T-helper 1 cell treated with Interleukin-12 subunit alpha and Interleukin-12 subunit beta and Interleukin-4 antibody, amounts not matched to agents 30 ng/mL and 1 ng/mL, for 36 hours (primary cell): ENCODE data around the gene RRH. TPM values are rescaled to one million over a fixed set of nuclear protein-coding genes. Genes with fewer than 3 reads are reported as not detected.
"Not testable (repeated sequence)": the region's sequence is repeated elsewhere in the genome, so short reads cannot be mapped to it uniquely, and the experiment has no call there.

Experiments used
- intact Hi-C: fragments of 100-400 bp; cut with micrococcal nuclease; formaldehyde crosslinking; loops from one replicate; pipeline ENCODE4 v1.15.1; 2024
- total RNA-seq: library from RNA; stranded (reverse); gene quantifications from 2 replicates; pipeline ENCODE4 v1.2.3, GENCODE V29; 2022

Gene RRH, protein sequence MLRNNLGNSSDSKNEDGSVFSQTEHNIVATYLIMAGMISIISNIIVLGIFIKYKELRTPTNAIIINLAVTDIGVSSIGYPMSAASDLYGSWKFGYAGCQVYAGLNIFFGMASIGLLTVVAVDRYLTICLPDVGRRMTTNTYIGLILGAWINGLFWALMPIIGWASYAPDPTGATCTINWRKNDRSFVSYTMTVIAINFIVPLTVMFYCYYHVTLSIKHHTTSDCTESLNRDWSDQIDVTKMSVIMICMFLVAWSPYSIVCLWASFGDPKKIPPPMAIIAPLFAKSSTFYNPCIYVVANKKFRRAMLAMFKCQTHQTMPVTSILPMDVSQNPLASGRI
- 0.15 TPM in 1 of 2 replicates, not detected in the other for total RNA-seq

DNA sequence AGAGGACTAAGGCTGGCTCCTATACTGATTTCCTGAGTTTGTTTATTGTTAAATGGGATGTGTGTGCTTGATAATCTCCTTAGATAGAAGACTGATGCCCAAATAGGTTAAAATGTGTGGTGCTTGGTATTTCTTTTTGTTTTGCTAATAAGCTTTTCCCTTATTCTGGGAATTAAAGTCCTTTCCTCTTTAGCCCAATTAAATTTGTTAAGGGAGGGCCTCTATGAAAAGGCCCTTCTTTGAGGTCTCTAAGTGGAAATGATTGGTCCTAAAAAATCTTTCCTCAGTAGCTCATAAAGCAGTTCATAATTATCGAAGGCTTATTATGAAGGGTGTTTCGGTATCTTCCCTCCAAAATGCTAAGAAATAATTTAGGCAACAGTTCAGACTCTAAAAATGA lies at the start of gene RRH:
TSS of gene RRH (plus strand) at position 301 of the 400 bp plus-strand sequence. CDS start at position 357, 56 bp downstream.
- intact Hi-C loops = loop anchor here (5.0 to 10.0 kb wide), 2 partner anchors 150 to 993 kb away; no protein-coding TSS in a partner anchor

DNA sequence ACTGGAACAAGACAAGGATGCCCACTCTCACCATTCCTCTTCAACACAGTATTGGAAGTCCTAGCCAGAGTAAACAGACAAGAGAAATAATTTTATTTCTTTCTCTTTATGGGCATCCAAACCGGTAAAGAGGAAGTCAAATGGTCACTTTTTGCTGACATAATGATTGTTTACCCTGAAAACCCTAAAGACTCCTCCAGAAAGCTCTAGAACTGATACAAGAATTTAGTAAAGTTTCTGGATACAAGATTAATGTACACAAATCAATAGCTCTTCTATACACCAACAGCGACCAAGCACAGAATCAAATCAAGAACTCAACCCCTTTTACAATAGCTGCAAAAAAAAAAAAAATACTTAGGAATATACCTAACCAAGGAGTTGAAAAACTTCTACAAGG lies 45.7 kb upstream of the RRH start:
- intact Hi-C loops = not testable (repeated sequence)

DNA sequence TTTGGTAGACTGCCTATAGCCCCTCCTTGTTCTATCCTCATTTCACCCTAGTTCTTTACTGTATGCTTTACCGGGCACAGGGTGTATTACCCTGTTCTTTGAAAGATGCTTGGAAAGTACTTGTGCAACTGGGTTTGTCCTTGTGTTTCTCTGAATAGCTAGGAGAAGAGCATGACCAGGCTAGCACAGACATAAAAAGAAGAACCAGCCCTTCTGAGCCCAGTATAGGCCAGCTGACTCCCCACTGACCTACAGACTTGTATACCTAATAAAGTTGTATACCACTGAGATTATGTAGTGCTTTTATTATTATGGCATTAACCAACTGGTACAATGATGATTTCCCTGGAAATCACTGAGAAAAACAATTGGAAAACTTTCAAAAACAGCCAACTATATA lies 40.9 kb upstream of the RRH start:
- intact Hi-C loops = no loop called here

DNA sequence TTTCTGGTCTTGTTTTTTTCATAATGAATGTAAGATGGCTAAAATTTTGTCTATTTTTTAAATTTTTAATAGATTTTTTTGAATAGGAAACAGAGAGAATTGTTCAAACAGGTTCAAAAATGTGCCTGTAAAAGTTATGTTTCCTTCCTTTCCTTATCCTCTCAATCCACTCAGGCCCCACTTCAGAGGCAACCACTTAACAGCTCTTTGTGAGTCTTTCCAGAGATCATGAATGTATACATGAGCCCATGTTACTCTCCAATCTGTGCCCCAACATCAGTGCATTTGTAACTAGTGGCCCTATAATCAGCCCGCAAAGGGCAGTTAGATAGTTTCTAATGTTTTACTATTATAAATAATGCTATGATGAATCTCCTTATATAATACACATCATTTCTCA lies 40.0 kb upstream of the RRH start:
- intact Hi-C loops = no loop called here

DNA sequence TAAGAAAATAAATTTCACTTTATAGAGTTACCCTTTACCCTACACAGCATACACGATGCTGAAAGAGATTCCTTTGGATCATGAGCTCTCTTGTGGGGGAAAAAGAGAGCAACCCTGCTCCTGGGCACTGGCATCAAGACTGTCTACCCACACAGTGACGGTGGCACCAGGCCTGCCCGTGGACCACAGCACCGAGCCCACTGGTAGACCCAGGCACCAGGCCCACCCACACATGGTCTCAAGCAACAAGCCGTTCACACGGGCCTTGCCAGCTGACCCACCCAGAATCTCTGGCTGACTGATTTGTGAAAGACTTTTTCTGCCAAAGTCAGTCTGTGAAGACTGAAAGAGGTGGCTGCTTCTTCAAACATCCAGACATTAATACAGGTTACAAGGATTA lies 32.7 kb upstream of the RRH start:
- intact Hi-C loops = no loop called here

DNA sequence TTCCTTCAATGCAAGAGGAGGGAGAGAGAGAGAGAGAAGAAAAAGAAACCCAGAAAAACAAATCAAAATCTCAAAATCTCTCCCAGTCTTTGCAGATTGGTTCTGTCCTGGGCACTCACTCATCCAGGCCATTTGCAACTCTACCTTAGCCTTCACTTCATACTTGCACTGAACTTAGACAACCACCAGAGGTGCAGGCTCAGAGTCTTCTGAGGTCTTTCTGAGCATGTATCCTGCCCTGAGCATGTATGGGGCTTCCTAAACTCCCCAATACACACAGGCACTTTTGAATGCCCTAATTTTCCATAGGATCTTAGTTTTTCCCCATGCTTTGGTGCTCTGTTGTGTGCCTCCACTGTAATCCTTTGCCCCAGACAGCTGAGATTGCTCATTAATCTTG lies 28.9 kb upstream of the RRH start:
- intact Hi-C loops = no loop called here

DNA sequence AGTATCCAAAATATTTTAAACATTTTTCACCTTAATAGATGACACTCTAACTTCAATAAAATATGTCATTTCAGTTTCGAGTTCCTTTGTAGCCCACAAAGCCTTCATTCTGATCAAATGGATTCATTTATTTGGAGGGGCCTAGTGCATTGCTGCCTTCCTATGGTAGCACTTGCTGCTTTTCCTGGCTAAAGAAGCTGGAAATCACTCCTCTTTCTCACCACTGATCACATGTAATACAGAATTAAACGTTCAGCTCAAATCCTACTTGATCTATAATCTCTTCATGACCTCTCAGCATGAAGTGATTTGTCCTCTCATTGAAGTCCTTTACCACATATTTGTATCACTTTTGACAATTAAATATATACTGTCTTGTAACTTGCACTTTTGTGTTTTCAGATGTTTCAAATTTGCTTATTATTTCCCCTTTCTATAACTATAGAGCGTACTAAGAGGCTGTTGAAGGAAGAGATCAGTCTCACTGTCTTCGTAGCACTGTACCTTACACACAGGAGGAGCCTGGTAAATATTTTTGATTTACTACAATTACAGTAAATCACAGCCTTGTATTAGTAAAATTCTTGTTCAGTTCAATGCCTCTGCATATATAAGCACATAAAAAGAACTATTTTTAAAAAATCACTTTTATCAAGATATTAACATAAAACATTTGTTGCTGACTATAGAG lies 26.5 kb upstream of the RRH start:
- intact Hi-C loops = no loop called here

DNA sequence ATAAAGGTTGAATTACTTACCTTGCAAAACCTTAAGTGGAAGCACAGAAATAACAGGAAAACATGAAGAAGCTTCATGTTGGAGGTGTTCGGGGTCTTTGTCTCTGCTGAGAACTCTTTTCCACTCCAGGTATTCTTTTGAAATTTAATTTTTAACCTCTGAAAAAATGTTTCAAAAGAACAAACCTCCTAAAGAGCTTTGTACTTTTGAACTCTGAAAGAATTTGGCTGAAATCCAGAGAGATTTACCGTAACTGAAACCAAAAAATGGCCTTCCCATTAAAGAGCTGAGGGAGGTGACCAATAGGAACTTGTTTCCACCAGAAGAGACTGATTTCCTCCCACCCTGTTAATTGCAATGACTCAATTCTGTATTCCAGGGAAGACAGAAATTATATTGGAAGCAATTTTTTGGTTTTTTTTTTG lies 25.9 kb upstream of the RRH start, which contains the start of gene CFI:
TSS of gene CFI (minus strand) at position 105 of the 425 bp plus-strand sequence. CDS start at position 77, 28 bp downstream.
- intact Hi-C loops = no loop called here

DNA sequence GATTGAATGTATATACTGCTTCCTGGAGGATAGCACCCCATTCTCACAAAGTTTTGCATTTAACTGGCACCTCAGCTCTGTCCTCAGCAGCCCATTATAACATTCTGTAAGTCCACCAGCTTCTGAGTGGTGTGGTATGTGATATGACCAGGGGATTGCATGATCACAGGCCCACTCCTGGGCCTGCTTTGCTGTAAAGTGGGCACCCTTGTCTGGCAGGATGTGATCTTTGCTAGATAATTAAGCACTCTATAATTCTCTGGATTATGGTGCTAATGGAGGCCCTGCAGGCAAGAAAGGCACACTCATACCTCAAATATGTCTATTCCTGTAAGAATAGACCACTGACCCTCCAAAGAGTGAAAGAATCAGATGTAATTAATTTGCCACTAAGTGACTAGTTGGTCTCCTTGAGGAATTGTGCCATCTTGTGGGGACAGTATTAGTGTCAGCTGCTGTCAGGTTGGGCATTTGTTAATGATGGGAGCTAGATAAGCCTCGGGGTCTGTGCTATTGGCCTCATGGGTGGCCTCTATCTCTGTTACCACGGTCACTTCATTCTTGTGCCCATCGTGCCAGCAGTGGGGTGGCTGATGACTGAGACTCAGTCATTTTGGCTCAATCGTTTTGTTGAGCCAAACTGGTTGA lies 23.7 kb upstream of the RRH start:
- intact Hi-C loops = loop anchor here (1.0 kb wide), 2 partner anchors 377 to 382 kb away; no protein-coding TSS in a partner anchor

DNA sequence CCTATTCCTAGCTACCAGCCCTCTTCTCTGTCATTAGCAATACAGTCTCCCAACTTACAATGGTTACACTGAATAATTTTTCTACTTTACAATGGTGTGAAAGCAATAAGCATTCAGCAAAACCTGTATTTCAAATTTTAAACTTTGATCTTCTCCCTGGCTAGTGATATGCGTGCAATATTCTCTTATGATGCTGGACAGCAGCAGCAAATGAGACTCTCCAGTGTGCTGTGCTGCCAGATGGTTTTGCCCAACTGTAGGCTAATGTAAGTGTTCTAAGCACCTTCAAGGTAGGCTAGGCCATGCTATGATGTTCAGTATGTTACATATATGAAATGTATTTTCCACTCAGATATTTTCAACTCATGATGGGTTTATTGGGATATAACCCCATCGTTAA lies 18.1 kb upstream of the RRH start:
- intact Hi-C loops = loop anchor here (10.0 kb wide), 2 partner anchors 835 to 1695 kb away; no protein-coding TSS in a partner anchor

DNA sequence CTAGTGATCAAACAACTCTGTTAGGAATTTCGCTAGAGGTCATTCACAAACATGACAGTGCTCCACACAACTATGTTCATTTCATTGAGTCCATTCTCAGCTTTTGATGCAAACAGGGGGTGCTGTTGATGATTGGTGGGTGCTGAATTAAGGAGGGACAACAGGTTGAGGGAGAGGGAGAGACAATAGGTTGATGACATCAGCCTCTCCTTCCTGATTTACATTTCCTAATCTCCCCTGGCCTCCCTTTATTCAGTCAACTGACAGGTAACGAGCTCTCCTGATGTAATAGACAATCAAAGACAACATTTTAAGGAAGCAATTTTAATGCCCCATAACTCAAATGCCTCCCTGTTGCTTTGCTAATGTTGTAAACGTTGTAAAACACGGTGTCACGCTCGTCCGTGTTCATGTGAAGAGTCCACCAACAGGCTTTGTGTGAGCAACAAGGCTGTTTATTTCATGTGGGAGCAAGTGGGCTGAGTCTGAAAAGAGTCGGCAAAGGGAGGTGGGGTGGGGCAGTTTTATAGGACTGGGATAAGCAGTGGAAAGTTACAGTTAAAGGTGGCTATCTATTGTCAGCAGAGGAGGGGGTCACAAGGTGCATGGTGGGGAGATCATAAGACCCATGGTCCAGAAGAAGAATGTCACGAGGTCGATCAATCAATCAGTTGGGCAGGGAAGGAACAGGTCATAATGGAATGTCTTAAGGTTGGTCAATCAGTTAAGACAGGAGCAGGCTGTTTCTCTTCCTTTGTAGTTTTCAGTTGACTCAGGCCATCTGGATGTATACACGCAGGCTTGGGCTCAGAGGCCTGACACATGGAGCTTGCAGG lies 17.0 kb upstream of the RRH start:
- intact Hi-C loops = loop anchor here (10.0 kb wide), 2 partner anchors 836 to 1696 kb away; no protein-coding TSS in a partner anchor

DNA sequence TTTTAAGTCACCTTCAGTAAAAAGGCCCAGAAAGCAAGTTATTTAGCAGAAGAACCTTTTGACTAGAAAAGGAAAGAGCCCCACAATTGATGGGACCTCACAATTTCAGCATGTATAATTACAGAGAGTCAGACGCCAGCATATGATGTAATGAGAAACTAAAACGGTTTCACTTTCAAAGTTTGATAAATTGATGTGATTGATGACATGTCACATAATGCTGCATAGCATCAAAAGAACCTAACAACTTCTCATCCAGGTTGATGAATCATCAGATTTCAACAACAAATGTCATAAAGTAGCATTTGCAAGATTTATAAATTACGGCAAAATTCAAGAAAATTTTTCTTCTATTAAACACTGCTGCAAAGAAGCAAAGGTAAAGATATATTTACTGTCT lies 16.1 kb upstream of the RRH start:
- intact Hi-C loops = loop anchor here (10.0 kb wide), 2 partner anchors 837 to 1697 kb away; no protein-coding TSS in a partner anchor

DNA sequence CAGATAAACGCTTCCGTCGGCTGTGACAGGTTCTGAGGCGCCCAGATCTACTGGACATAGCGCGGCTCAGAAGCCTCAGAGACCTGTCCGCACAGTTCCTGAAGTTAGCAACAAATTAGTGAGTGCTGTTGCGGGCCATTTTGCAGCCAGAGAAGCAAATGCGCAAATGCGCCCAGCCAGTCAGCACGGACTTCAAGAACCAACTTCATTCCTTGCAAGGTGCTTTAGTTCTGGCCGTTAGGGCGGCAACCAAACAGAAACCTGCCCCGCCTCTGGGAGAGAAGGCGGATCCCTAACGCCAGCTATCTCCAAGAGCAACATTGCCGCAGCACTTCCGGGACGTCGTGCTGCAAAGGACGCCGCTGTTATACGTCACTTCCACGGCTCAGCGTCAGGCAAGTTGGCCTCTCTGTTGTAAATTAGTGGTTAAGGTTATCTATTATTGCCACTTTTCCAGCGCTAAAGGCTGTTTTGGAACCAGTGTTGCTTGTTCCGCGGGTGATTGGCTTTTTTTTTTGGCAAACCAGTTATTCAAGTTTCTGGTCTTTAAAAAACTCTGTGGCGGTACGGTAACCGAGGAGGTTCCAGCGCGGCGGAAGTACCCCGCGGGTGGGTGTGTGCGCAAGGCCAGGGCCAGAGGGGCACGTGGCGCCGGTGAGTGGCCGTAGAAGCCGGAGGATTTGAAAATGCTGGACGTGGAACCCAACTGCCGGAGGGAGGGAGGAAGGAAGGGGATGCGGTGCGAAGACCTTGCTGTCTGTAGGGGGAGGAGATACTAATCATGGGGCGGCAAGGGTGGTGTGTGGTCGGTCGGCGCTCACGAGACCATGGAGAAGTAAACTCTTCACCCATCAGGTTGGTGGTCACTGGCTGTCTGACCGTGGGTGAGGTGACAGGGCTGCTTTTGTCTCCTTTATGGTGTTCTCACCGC lies 12.4 kb upstream of the RRH start, which contains the start of gene GAR1:
TSS of gene GAR1 (plus strand) at position 612 of the 931 bp plus-strand sequence. CDS start 403 bp downstream, outside the sequence.
- intact Hi-C loops = loop anchor here (1.0 to 10.0 kb wide), 19 partner anchors 11 to 1883 kb away; partner anchors contain the start of genes CASP6, CYP2U1, HADH and LEF1

DNA sequence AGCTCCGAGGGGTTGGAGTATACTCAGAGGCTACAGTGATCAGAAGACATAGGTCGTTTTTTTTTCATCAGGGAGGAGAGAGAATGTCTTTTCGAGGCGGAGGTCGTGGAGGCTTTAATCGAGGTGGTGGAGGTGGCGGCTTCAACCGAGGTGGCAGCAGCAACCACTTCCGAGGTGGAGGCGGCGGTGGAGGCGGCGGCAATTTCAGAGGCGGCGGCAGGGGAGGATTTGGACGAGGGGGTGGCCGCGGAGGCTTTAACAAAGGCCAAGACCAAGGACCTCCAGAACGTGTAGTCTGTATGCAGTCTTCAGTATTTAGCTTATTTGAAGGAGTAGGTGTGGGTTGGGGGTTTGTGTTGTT lies 11.7 kb upstream of the RRH start:
- intact Hi-C loops = loop anchor here (1.0 to 10.0 kb wide), 10 partner anchors 10 to 1884 kb away; partner anchors contain the start of genes CYP2U1, LEF1 and OSTC

DNA sequence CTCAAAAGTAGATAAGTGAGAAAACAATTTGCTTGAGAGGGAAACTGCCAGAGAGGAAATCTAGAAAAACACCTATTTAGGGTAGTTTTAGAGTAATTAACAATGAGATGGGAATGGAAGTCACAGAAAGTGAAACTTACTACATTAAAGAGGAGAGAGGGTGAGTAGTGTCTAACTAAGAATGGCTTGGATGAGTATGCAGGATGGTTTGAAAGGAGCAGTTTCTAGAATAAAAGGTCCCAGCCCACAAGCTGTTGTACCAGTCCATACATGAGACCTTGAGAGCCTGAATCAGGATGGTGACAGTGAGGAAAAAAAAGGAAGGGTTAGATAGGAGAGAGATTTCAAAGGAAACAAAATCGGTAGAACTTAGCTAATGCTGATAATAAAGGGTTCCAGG lies 10.9 kb upstream of the RRH start:
- intact Hi-C loops = loop anchor here (1.0 to 10.0 kb wide), 10 partner anchors 9 to 1885 kb away; partner anchors contain the start of genes CYP2U1, LEF1 and OSTC

DNA sequence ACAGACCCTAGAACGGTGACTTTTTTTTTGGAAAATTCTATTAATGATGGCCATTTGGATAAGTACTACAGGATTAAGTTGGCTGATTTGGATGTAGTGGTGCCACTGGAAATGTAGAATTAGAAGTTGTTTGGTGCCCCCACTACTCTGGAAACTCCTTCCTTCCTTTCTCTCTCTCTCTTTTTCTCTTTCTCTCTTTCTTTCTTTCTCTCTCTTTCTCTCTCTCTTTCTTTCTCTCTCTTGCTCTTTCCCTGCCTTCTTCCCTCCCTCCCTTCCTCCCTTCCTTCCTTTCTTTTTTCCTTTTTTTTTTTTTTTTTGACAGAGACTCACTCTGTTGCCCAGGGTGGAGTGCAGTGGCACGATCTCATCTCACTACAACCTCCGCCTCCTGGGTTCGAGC lies 9.5 kb upstream of the RRH start:
- intact Hi-C loops = loop anchor here (5.0 to 10.0 kb wide), 8 partner anchors 239 to 1886 kb away; partner anchors contain the start of genes CYP2U1, LEF1 and OSTC

DNA sequence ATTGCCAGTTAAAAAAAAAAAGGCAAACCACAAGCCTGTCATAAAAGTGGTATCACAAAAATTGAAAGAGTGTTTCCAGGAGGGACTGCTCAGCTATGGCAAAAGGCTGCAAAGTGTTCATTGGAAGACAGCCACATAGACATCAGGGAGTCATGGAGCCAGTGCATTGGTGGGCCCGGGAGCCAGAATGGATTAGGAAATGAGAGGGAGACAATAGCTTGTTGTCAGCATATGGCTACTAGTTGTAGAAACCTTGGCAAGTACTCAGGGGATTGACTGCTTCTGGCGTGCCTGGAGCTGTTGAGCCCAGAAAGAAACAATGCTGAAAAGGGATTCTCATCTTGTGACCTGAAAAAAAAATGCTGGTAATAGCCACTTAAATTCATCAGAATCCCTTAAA lies 7.2 kb upstream of the RRH start:
- intact Hi-C loops = loop anchor here (10.0 kb wide), 1 partner anchor 986 kb away; no protein-coding TSS in a partner anchor

DNA sequence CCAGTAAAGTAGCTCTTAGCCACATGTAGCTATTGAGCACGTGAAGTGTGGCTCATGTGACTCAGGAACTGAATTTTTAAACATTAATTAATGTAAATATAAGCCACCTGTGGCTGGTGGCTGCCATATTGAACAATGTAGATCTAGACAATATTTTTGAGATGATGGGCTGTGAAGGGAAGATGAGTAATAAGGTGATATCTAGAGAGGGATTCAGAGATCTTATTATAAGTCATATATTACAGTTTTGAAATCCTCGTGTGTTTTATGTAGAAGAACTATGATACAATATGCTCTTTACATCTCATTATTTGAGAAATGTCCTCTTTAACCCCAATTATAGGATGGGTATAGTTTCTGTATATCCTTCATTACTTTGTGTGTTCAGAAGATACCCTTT lies 6.6 kb upstream of the RRH start:
- intact Hi-C loops = loop anchor here (10.0 kb wide), 1 partner anchor 986 kb away; no protein-coding TSS in a partner anchor

DNA sequence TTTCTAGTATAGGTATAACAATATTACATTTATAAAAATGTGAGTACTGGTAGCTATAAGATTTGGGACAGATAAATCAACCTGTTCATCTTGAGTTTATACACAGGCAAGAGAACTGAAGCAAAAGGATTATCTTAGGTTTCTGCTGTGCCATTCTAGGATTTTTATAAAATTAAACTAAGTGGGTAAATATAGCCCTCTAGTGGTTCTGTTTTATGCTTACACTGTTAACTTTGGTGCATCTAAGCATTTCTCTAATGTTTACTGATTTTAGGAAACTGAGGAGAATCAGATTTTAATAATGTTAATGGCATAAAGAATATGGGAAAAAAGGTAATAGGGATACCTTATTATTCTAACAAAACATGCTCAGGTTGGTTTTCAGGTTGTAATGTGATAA lies 1.1 kb upstream of the RRH start:
- intact Hi-C loops = loop anchor here (1.0 to 10.0 kb wide), 6 partner anchors 10 to 992 kb away; partner anchors contain the start of gene CASP6
